GM19438 (cell line): ENCODE results near the gene DYRK2.

Source experiments
- ATAC-seq: cut with Tn5 transposase; IDR thresholded peaks from one replicate; pipeline ENCODE4 v1.9.1; 2021; ENCODE audit warnings: low read depth; ENCODE audit not compliant: unreplicated experiment

Gene DYRK2

DNA sequence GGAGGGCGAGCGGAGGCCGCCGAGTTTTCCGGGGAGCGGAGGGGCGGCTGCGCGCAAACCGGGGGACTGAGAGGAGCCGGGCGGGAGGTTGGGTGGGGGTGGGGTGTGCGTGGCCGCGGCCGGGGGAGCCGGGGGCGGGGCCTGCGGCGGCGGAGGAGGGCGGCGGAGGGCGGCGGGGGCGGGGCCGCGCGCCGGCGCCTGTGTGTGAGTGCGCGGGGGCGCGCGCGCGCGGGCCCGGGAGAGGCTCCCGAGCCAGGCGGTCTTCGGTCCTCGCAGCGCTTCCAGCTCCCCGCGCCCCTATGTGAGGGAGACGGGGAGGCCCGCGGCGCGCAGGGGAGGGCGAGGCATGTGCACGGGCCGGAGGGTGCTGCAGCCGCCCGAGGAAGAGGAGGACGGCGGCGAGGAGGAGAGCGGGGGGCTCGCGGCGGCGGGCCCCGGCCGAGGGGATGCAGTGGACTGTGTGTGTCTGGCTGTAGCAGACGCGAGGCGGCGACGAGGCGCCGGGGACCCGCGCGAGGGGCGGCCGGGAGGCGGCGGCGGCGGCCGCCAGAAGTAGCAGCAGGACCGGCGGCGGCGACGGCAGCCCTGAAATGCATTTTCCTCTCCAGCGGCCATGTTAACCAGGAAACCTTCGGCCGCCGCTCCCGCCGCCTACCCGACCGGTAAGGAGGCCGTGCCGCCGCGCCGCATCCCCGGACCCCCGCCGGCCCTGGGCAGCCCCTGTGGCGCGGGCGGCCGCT lies at the start of gene DYRK2:
Gene DYRK2, plus strand, starts transcription at position 225 of the 740 bp plus-strand sequence. Its CDS starts 389 bp downstream, at position 614.
- peak; percentile 49 for ATAC-seq

DNA sequence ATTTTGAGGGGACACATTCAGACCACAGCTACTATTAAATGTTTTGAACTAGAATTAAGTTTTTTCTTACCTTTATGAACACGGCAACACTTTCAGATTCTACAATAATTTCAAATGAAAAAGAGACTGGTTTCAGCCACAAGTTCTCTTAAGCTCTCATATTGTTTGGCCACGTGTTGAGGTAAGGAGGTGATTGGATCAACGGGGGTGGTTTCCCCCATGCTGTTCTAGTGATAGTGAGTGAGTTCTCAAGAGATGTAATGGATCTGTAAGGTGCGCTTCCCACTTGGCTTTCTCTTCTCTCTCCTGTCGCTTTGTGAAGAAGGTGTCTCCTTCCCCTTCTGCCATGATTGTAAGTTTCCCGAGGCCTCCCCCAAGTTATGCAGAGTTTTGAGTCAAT lies 48.9 kb upstream of the DYRK2 start:
- no peak for ATAC-seq

DNA sequence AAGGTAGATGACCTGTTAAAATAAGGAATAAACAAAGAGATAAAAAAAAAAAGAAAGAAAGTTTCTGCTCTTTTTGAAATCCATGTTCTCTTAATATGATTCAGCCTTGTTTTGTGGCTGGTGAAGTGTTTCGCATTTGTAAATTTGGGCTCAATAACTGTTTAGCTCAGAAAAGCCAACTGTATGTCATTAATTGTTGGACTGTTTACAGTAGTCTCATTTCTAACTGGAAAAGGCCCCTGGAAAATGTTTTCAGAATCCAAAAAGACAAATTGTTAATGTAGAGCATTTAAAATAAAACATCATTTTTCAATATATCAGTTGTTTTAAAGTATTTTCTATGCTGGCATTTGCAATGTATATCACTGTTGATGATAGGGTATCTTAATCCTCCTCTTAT lies 47.4 kb upstream of the DYRK2 start:
- no peak for ATAC-seq

DNA sequence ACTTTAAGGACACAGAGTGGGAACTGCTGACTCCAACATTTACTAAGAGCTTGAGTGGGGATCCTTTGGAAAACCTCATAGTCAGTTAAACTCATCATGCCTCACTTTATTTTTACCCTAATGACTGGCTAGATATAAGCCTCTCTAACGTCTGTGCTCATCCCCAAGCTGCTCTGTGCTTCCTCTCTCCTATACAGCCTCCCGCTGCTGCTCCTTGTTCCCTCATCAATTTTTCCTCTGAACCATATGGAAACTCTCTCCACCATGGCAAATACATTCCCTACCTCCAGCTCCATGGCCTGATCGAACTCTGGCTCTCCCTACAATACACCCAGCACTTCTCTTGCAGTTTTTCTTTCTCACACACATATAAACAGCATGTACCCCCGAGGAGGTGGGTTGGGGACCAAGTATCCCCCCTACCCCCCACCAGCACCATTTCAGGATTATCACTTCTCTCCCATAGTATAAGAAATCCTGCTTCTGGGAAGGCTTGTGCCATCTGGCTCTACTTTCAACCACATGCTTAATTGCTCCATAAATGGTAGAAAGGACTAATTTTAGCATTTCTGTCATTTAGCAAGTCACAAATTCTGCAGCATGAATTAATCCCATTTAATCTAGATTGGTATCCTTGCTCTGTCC lies 39.2 kb upstream of the DYRK2 start:
- ATAC-seq: no peak

DNA sequence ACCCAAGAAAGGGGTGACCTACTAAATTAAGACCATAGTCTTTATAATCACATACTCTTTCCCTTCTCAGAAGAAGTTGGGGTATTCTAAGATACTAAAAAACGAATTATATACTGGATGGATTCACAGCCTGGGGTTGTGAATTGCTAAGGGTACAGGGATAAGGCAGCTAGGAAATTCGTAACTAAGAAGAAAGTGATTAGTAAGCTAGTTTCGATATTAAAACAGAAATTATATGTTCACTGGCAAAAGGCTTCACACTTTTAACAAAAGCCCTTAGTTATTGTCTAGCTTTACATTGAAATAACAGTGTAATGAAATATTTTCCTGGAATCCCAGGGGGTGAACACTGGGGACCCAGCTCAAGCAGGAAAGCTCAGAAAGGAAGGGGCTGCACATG lies 35.5 kb upstream of the DYRK2 start:
- ATAC-seq: no peak

DNA sequence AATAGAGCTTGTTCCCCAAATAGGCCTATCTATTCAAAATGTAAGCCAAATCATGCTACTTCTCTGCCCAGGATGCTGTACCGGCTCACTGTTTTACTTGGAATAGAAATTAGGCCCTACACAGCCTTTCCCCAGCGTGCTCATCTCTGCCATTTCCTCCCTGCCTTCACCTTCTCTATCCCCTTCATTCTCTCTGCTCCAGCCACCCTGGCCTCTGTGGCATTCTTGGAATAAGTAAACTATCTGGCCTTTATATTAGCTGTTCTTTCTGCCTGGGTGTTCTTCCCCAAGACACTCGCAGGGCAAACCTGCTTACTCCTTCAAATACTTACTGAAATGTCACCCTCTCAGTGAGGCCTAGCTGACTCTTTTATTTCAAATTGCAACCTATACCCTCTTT lies 30.9 kb upstream of the DYRK2 start:
- no peak for ATAC-seq

DNA sequence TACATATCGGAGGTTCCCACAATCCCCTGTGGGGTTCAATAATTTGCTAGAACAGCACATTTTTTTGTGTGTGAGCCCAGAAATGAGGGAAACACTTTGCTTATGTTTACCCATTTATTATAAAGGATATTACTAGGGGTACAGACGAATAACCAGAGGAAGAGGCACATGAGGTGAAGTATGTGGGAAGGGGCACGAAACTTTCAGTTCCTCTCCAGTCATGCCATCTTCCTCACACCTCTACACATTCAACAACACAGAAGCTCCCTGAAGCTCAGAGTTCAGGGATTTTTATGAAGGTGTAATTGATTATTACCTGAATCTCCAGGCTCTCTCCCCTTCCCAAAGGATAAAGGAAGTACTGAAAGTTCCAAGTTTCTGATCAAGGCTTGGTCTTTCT lies 30.2 kb upstream of the DYRK2 start:
- ATAC-seq: no peak

DNA sequence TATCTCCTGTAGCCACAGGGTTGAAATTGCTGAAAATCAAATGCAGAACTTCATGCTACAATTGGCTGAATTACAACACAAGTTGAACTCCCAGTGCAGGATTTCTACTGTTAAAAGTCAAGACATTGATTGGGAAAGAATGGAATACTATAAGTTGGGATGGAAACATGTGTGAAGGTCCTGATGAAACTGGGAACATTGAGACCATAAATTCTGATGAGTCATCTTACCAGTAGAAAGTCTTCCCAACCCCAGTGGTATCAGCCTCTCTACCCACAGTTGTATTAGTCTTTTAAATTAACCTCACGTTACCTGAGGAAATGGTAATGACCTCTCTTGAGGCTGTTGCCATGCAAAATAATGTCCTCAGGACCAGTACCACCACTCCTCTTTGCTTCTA lies 27.4 kb upstream of the DYRK2 start:
- no peak for ATAC-seq

DNA sequence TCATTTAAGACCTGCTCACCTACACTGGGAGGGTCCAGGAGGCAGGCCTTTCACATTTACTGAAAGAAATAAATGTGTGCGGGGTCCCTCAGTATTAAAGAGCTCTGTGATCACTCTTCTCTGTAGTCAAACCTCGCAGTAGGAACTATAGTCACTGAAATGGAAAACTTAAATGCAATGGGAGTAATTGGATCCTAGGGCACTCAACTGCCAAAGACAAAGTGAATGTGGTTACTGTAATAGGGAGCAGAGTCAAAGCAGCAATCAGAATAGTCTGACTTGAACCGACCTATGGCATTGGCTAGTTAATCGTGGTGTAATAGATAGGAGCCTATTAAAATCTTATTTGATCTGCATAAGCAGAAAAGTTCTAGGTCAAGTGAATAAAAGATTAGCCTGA lies 26.6 kb upstream of the DYRK2 start:
- ATAC-seq: no peak

DNA sequence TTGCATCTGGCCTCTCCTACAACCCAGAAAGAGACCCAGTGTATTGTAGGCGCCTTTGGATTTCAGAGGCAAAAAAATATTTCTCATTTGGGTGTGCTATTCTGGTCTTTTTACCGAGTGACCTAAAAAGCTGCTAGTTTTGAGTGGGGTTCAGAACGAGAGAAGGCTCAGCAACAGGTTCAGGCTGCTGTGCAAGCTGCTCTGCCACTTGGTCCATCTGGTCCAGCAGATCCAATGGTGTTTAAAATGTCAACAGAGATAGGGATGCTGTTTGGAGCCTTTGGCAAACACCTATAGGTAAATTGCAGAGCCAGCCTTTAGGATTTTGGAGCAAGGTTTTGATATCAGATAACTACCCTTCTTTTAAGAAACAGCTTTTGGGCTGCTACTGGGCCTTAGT lies 25.3 kb upstream of the DYRK2 start:
- no peak for ATAC-seq

DNA sequence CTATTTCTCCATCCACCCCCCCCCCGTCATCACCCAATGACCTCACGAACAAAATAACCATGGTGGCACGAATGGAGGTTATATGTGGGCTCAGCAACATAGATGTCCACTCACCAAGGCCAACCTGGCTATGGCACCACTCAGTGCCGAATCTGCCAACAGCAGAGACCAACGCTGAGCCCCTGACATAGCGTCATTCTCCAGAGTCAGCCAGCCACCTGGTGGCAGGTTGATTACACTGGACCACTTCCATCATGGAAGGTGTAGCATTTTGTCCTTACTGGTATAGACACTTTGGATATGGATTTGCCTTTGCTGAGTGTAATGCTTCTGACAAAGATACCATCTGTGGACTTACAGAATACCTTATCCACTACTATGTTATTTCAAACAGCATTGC lies 24.2 kb upstream of the DYRK2 start:
- ATAC-seq: no peak

DNA sequence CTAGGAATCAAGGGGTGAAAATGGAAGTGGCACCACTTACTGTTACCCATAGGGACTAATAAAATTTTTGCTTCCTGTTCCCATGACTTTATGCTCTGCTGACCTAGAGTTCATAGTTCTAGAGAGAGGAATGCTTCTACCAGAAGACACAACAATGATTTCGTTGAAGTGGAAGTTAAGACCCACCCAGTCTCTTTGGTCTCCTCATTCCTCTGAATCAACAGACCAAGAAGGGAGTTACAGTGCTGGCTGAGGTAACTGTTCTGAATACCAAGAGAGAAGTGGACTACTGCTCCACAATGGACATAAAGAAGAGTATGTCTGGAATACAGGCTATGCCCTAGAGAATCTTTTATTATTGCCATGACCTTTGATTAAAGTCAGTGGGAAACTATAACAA lies 23.5 kb upstream of the DYRK2 start:
- no peak for ATAC-seq

DNA sequence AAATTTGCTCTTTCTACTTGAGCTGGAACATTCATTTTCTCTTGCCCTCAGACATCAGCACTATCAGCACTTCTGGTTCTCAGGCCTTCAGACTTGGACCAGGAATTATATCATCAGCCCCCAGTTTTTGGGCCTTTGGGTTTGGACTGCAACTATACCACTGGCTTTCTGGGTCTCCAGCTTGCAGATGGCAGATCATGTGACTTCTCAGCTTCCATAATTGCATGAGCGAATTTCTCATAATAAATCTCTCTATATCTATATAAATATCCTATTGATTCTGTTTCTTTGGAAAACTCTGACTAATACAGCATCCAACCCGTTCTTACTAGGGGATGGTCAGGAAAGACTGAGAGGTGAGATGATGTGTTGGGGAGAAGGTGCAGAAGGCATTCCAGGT lies 22.4 kb upstream of the DYRK2 start:
- ATAC-seq: no peak

DNA sequence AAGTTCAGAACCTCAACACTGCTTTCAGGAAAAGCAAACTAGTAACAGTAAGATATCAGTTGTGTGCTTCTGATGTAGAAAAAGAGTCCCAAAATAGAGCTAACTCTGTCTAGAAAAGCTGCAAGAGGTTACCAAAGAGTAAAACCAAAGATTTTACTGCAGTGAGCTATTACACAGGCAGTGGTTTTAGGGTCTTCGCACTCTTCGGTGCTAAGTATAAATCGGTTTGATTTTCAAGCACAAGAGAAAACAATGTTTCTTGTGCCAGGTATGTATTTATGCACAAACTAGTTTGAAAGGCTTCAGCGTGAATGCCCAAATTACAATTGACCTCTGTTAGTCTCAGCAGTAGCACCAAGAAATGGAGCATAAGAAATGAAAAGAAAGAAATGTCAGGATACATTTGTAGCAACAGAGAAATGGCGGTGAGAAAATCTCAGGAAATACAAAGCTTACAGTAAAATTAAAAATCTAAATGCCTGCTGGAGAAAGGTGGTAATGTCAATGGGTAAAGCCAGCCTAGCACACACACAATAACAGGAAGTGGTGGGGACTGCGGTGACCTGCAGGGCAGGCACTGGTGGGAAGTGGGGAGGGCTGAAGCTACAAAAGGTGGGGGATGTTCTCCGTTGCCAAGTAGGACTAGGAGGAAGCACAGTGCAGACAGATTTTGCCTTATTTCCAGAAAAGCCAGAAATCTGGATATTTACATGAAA lies 18.0 kb upstream of the DYRK2 start:
- peak; percentile 96 for ATAC-seq

DNA sequence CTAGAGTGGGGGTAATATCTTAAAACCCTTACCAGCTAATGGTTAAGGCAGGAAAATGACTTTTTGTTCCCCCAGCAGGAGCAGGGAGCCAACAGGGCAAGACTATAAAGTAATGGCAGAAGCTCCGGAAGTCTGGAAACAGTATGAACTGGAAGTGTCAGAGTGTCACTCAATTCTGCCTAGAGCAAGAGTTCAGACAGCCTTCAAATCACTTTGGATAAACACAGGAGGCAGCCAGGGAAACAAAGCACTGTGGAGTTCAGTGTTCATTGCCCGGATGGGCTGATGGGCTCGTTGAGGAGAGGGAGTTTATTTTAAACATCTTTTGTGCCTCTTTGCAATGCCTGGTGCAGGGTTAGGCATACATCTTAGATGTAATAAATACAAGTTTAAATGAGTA lies 16.5 kb upstream of the DYRK2 start:
- ATAC-seq: no peak

DNA sequence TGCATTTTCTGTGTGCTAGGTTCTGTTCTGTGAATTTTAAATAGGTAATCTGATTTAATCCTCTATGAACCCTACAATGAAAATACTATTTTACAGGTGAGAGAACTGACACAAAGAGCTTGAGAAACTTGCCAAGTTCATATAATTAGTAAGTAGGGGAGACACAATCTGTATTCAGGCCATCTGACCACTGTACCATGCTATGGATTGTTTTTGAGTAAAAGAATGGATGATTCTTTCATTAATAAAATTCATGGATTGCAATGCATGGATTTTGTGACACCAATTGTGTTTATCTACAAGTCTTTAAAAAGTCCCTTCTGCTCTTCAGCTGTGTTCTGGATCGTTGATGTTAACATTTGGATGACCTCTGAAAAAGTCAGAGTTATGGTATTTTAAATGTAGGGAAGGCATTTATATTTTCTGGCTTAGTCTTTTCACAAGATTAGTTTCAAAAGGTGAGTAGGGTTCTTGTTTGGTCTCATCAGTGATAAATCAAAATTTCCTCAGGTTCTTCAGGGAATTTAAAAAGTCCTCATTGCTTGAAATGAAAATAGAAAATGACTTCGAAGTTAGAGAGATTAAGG lies 15.4 kb upstream of the DYRK2 start:
- no peak for ATAC-seq

DNA sequence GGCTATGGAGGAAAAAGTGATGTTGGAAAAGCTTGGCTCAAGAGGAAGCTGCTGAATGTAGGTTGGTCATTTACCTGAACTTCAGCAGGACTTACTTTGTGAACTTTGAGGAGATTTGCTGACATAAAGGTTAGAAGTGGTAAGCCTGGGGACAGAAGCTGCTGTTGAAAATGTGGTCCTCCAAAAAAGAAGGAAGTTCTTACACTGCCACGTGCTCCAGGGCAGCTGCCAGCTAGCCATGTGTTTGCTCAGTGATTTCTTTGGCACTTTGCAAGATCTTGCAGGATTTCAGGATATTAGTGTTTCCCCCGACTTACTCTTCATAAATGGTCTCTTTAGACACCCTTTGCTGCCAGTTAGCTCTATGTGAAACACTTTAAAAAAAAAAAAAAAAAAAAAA lies 14.8 kb upstream of the DYRK2 start:
- no peak for ATAC-seq

DNA sequence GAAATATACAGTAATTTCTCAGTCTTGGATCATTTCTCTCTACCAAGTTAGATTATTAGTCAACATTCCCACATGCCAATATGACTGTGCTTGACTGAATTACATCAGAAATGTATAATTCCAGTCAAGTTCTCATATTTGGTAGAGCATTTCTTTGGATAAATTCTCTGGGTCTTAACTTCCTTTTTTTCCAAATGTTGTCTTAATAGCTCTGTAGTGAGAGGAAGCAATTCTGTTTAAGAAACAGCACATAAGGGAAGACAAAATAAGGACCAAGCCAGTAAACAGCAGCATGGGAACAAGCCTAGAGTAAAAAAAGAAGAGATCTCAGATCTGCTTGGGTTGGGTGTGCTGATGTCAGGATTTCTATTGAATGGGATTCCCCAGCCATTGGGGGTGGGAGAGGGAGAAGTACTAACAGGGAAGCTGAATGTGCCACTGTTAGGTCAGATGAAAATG lies 14.2 kb upstream of the DYRK2 start:
- no peak for ATAC-seq

DNA sequence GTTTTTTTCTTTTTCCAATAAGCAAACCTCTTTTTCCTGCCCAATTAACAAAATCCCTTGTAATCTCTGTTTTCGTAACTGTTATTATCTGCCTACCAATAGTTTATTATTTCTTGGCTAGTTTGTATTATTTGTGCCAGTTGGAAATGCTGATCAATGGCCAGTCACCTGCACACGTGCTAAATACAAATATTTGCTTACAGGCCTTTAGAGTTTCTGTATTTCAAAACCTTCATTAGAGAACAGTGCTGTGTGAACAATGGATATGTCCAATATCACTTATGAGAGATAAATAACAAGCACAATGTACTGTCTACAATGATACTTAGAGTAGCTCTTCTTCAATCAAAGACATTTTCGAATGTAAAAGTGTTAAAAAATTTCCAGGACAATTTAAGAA lies 10.8 kb upstream of the DYRK2 start:
- no peak for ATAC-seq

DNA sequence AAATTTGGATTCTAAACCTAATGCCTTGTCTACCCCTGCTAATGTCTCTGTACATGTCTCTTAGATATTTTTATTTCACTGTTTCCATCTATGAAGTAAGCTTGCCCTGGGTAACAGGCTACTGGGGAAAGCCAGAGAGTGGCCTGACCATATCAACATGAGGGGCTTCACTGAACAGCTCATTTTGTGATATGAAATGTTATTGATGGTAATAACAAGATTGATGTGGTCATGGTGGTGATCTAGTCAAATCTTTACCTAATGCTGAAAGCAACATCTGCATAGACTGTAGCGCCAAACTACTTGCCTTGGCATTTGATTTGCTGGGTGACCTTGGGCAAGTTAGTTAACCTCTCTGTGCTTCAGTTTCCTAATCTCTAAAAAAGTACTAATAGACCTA lies 9.9 kb upstream of the DYRK2 start:
- no peak for ATAC-seq

DNA sequence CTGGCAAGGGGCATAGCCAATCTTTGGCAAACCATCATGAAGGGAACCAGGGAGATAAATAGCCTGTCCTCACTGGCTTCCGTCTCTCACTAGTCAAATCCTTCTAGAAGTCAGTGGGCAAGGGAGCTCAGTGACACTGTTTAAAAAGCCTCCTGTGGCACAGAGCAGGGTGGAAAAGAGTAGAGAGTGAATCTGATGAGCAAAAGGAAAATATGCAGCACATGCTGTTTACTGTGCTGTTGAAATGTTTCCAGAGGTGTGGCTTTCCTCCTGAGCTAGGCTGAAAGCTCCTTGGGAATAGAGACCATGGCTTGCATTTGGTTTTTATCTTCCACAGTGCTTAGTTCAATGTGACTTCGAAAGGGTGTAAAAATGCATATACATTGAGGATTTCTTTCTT lies 7.7 kb upstream of the DYRK2 start:
- no peak for ATAC-seq
